GM12878 (cell line): ENCODE data around the gene MRPS5. TPM values are rescaled to one million over a fixed set of nuclear protein-coding genes. Genes with fewer than 3 reads are reported as not detected.
A peak's percentile ranks its signal among the peaks of the same experiment; 100 is the strongest.

Source experiments
- BACH1 ChIP-seq: fragments of 450-650 bp; IDR thresholded peaks from 2 replicates; pipeline ENCODE4 v1.6.1; 2017; ENCODE audit warnings: mild to moderate bottlenecking, borderline replicate concordance
- CBX3 ChIP-seq: fragments of 200-600 bp; sonication (generic); IDR thresholded peaks from 2 replicates; pipeline ENCODE4 v1.6.1; 2016; ENCODE audit warnings: low read depth, borderline replicate concordance
- DPF2 ChIP-seq: fragments of 450-650 bp; IDR thresholded peaks from 2 replicates; pipeline ENCODE4 v1.6.1; 2017; ENCODE audit warnings: mild to moderate bottlenecking
- E2F8 ChIP-seq: fragments of 450-650 bp; IDR thresholded peaks from 2 replicates; pipeline ENCODE4 v1.6.1; 2018; ENCODE audit warnings: mild to moderate bottlenecking, low read depth, moderate library complexity; ENCODE audit not compliant: partially characterized antibody
- FOS ChIP-seq: IDR thresholded peaks from 3 replicates; pipeline ENCODE4 v1.6.1; 2011; ENCODE audit warnings: borderline replicate concordance; ENCODE audit not compliant: insufficient read length; ENCODE audit errors: extremely low read depth
- GABPA ChIP-seq: IDR thresholded peaks from 2 replicates; pipeline ENCODE4 v1.6.1; 2014; ENCODE audit warnings: antibody characterized with exemption, low read depth, mild to moderate bottlenecking, inconsistent platforms
- HDAC2 ChIP-seq: fragments of 200-600 bp; sonication (generic); IDR thresholded peaks from 2 replicates; pipeline ENCODE4 v1.6.1; 2017
- MEF2A ChIP-seq: IDR thresholded peaks from 2 replicates; pipeline ENCODE4 v1.6.1; 2011; ENCODE audit warnings: low read depth, mild to moderate bottlenecking, low read length, moderate library complexity; ENCODE audit not compliant: insufficient read depth
- MTA3 ChIP-seq: IDR thresholded peaks from 2 replicates; pipeline ENCODE4 v1.6.1; 2012; ENCODE audit warnings: low read length, inconsistent platforms, borderline replicate concordance
- NFYA ChIP-seq: IDR thresholded peaks from 2 replicates; pipeline ENCODE4 v1.6.1; 2011; ENCODE audit warnings: low read depth, mild to moderate bottlenecking, low read length, improper control_type of control experiment, borderline replicate concordance
- POU2F2 ChIP-seq: IDR thresholded peaks from 3 replicates; pipeline ENCODE4 v1.6.1; 2011; ENCODE audit warnings: low read depth, mild to moderate bottlenecking, low read length, borderline replicate concordance
- RCOR1 ChIP-seq: conservative IDR thresholded peaks from 2 replicates; pipeline ENCODE4 v1.6.1; 2012; ENCODE audit warnings: low read depth, low read length, improper control_type of control experiment
- SKIL ChIP-seq: fragments of 450-650 bp; IDR thresholded peaks from 2 replicates; pipeline ENCODE4 v1.6.1; 2017; ENCODE audit warnings: mild to moderate bottlenecking, low read depth, inconsistent platforms; ENCODE audit not compliant: poor library complexity, severe bottlenecking
- SRF ChIP-seq, 2 experiments: IDR thresholded peaks; 2 replicates each; pipeline ENCODE4 v1.6.1; 2011; ENCODE audit warnings: low read depth in 2 of 2, low read length in 2 of 2, mild to moderate bottlenecking in 1 of 2, moderate library complexity in 1 of 2
- SUPT20H ChIP-seq: IDR thresholded peaks from 2 replicates; pipeline ENCODE4 v1.6.1; 2011; ENCODE audit warnings: low read depth, mild to moderate bottlenecking, low read length, moderate library complexity, borderline replicate concordance; ENCODE audit not compliant: control insufficient read depth
- TBL1XR1 ChIP-seq: IDR thresholded peaks from 2 replicates; pipeline ENCODE4 v1.6.1; 2012; ENCODE audit warnings: low read depth, low read length, improper control_type of control experiment
- WRNIP1 ChIP-seq: IDR thresholded peaks from 2 replicates; pipeline ENCODE4 v1.6.1; 2011; ENCODE audit warnings: low read depth, low read length, improper control_type of control experiment, borderline replicate concordance
- ZBTB33 ChIP-seq: fragments of 450-650 bp; IDR thresholded peaks from 2 replicates; pipeline ENCODE4 v1.6.1; 2017; ENCODE audit warnings: mild to moderate bottlenecking
- ZNF24 ChIP-seq: fragments of 450-650 bp; IDR thresholded peaks from 2 replicates; pipeline ENCODE4 v1.6.1; 2017; ENCODE audit warnings: antibody characterized with exemption, mild to moderate bottlenecking
- ZZZ3 ChIP-seq: IDR thresholded peaks from 2 replicates; pipeline ENCODE4 v1.6.1; 2011; ENCODE audit warnings: low read depth; ENCODE audit not compliant: control insufficient read depth, insufficient read length
- polyA plus RNA-seq, 11 experiments: library from polyadenylated mRNA; depleted of rRNA in 4 of 11; unstranded in 6 of 11; stranded (reverse) in 5 of 11; fragments of >200 nt; fragmentation: Nextera tagmentation in 4 of 11; fragmentation: Illumina TruSeq in 1 of 11; extraction: Ambion mirVana in 4 of 11; extraction: Trizol in 1 of 11; gene quantifications; 1 replicate in 1 of 11; 2 replicates in 10 of 11; pipeline versions ENCODE4 v1.2.1 to v1.2.3, GENCODE V29; 2011 to 2016; ENCODE audit warnings: inconsistent platforms in 2 of 11, missing spikeins in 2 of 11, low read depth in 1 of 11
- total RNA-seq, 4 experiments: library from RNA; depleted of rRNA in 3 of 4; stranded (reverse); fragments of >200 nt in 3 of 4; fragmentation: Illumina TruSeq in 1 of 4; extraction: Trizol in 1 of 4; gene quantifications; 2 replicates each; pipeline versions ENCODE4 v1.2.1 to v1.2.3, GENCODE V29; 2013 to 2021
- TF ChIP-seq, protein P1 (sequence below): IDR thresholded peaks from 2 replicates; pipeline ENCODE4 v1.6.1; 2012; ENCODE audit warnings: low read depth, low read length, improper control_type of control experiment
- TF ChIP-seq, protein P2 (sequence below): IDR thresholded peaks from 2 replicates; pipeline ENCODE4 v1.6.1; 2011; ENCODE audit warnings: low read depth, low read length, improper control_type of control experiment, borderline replicate concordance

MRPS5 gene
- total and polyA plus RNA-seq, 10 of the 15 experiments (the other 5 are each of a cell fraction or from before 2014, with no cell fraction given): 54.8 to 93.0 (median 76.3) TPM

DNA sequence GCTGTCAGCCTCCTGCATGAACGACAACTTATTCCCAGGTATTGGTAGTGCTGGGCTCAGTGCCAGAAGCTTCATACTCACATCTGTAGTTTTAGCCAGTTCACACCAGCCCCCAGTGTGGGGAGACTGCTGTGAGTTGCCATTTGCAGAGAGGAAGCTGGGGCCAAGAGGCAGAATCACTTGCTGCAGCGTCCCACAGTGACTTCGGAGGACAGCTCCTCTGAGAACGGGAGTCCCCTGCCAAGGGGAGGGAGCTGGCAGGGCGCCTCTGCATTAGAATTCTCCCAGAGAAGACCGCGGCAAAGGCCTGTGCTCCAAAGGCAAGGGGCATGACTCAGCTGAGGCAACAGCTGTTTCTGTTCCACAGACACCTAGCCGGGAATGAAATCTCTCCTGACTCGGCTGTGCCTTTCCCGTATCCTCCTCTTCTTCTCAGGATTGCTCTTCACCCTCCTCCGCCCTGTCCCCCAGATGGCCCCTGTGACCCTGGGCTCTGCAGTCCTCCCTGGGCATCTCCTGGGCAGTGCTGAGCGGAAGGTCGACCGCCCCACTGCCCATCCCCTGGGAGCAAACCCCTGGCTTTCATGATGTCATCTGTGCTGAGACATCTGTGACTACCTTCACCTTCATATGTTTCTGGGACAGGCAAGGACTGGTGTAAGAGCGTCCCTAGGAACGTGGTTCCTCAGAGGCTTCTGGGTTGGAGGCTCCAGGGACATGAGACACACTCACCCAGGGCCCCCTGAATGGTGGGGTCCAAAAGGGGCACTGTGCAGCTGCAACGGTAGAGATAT lies 78.1 kb downstream of the MRPS5 start (continued):
- TF ChIP-seq WRNIP1 (no peak), E2F8 (no peak), ZBTB33 (no peak), GABPA (no peak), DPF2 (peak; percentile 28; the same call in 1 of the 2 replicates), SKIL (no peak), SUPT20H (no peak), TBL1XR1 (0 out of 2 replicates have a peak, but pooled peaks have one; percentile 13), MTA3 (no peak), CBX3 (no peak), MEF2A (no peak), SRF (IDR thresholded peaks at IDR 0.05; ENCODE audit: low read depth in 2 of 2, low read length in 2 of 2) (no peak), ZZZ3 (no peak), RCOR1 (no peak), POU2F2 (no peak), NFYA (no peak), FOS (no peak), ZNF24 (no peak), HDAC2 (no peak), BACH1 (peak; percentile 82; the same call in 1 of the 2 replicates)
- TF ChIP-seq, protein P1, sequence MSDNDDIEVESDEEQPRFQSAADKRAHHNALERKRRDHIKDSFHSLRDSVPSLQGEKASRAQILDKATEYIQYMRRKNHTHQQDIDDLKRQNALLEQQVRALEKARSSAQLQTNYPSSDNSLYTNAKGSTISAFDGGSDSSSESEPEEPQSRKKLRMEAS: no peak
- TF ChIP-seq, protein P2, sequence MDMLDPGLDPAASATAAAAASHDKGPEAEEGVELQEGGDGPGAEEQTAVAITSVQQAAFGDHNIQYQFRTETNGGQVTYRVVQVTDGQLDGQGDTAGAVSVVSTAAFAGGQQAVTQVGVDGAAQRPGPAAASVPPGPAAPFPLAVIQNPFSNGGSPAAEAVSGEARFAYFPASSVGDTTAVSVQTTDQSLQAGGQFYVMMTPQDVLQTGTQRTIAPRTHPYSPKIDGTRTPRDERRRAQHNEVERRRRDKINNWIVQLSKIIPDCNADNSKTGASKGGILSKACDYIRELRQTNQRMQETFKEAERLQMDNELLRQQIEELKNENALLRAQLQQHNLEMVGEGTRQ: no peak
